ENCODE data around the gene PHACTR1.

DNA sequence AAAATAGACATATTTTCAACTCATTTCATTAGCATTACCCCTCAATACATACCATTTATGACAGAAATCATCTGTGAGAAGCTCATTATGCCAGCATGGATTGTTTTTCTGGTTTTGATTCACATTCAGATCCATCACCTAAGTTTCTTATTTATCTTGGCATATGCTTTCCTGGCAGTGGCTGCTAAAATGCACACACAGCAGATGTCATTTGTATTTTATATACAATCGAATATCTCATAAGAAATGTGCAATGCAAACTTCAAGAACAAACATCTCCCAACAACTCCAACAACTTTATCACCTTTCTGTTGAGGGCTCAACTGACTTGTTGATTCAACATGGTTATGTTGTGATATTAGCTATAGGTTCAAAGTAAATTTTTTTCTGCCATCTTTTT, 208.3 kb downstream of the PHACTR1 start:
- no peak for TF ChIP-seq NFIC (IDR thresholded peaks at IDR 0.05)
- no peak for TF ChIP-seq RAD21 (IDR thresholded peaks at IDR 0.05; ENCODE audit: low read depth)
- no peak for TF ChIP-seq YY1 (IDR thresholded peaks at IDR 0.05; ENCODE audit: low read depth)
- no peak for TF ChIP-seq CEBPB (IDR thresholded peaks at IDR 0.05)
- TF ChIP-seq, protein P1, sequence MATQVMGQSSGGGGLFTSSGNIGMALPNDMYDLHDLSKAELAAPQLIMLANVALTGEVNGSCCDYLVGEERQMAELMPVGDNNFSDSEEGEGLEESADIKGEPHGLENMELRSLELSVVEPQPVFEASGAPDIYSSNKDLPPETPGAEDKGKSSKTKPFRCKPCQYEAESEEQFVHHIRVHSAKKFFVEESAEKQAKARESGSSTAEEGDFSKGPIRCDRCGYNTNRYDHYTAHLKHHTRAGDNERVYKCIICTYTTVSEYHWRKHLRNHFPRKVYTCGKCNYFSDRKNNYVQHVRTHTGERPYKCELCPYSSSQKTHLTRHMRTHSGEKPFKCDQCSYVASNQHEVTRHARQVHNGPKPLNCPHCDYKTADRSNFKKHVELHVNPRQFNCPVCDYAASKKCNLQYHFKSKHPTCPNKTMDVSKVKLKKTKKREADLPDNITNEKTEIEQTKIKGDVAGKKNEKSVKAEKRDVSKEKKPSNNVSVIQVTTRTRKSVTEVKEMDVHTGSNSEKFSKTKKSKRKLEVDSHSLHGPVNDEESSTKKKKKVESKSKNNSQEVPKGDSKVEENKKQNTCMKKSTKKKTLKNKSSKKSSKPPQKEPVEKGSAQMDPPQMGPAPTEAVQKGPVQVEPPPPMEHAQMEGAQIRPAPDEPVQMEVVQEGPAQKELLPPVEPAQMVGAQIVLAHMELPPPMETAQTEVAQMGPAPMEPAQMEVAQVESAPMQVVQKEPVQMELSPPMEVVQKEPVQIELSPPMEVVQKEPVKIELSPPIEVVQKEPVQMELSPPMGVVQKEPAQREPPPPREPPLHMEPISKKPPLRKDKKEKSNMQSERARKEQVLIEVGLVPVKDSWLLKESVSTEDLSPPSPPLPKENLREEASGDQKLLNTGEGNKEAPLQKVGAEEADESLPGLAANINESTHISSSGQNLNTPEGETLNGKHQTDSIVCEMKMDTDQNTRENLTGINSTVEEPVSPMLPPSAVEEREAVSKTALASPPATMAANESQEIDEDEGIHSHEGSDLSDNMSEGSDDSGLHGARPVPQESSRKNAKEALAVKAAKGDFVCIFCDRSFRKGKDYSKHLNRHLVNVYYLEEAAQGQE (IDR thresholded peaks at IDR 0.05; ENCODE audit: low read depth) = no peak
- no peak for TF ChIP-seq EP300 (IDR thresholded peaks at IDR 0.05; ENCODE audit: borderline replicate concordance)
- TF ChIP-seq TAF1 (IDR thresholded peaks at IDR 0.05; ENCODE audit: low read depth) = no peak
- TF ChIP-seq, protein P2, sequence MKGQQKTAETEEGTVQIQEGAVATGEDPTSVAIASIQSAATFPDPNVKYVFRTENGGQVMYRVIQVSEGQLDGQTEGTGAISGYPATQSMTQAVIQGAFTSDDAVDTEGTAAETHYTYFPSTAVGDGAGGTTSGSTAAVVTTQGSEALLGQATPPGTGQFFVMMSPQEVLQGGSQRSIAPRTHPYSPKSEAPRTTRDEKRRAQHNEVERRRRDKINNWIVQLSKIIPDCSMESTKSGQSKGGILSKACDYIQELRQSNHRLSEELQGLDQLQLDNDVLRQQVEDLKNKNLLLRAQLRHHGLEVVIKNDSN (IDR thresholded peaks at IDR 0.05) = no peak
- no peak for TF ChIP-seq TEAD4 (IDR thresholded peaks at IDR 0.05)
- no peak for TF ChIP-seq TCF12 (IDR thresholded peaks at IDR 0.05; ENCODE audit: low read depth)
- TF ChIP-seq, protein P3, sequence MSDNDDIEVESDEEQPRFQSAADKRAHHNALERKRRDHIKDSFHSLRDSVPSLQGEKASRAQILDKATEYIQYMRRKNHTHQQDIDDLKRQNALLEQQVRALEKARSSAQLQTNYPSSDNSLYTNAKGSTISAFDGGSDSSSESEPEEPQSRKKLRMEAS (IDR thresholded peaks at IDR 0.05) = no peak
- no peak for TF ChIP-seq CREB1 (IDR thresholded peaks at IDR 0.05; ENCODE audit: low read depth)
- no peak for TF ChIP-seq EGR1 (IDR thresholded peaks at IDR 0.05)

Data from Ishikawa (cell line).